MCF 10A (cell line): ENCODE measurements around the gene NXPH4. TPM values are rescaled to one million over a fixed set of nuclear protein-coding genes. Genes with fewer than 3 reads are reported as not detected.

Experiments
- BruUV-seq: library from RNA; stranded (reverse); fragments of 400-500 nt; replicated peaks from 2 replicates; lab custom pipeline; 2021; lab: Mats Ljungman, UMichigan
- CTCF ChIA-PET: fragments of 300-600 bp; sonication (Branson Sonifier 250); formaldehyde crosslinking; extraction: SDS; loops from one replicate; lab custom pipeline; 2021; ENCODE audit warnings: antibody characterized with exemption, inconsistent platforms; lab: Yijun Ruan, JAX
- POLR2A ChIA-PET: fragments of 300-600, 350-650 bp; sonication (Branson Sonifier 250); formaldehyde crosslinking; extraction: SDS; loops from one replicate; lab custom pipeline; 2020; ENCODE audit warnings: antibody characterized with exemption, inconsistent platforms; lab: Yijun Ruan, JAX
- DNase-seq: peaks from one replicate; pipeline ENCODE4 v3.0.0-alpha.2; 2018; ENCODE audit not compliant: unreplicated experiment
- H3K27ac Mint-ChIP-seq: one replicate; pipeline ENCODE4 v1.8.0; 2022; ENCODE audit warnings: mild to moderate bottlenecking, low read depth, mixed read lengths; ENCODE audit not compliant: unreplicated experiment
- H3K27me3 Mint-ChIP-seq: one replicate; pipeline ENCODE4 v1.8.0; 2022; ENCODE audit warnings: mixed read lengths; ENCODE audit not compliant: insufficient read depth, unreplicated experiment
- H3K36me3 Mint-ChIP-seq: one replicate; pipeline ENCODE4 v1.8.0; 2022; ENCODE audit warnings: mild to moderate bottlenecking, moderate library complexity, mixed read lengths; ENCODE audit not compliant: insufficient read depth, unreplicated experiment
- H3K4me1 Mint-ChIP-seq: one replicate; pipeline ENCODE4 v1.8.0; 2022; ENCODE audit warnings: mixed read lengths; ENCODE audit not compliant: insufficient read depth, unreplicated experiment
- H3K4me3 Mint-ChIP-seq: one replicate; pipeline ENCODE4 v1.8.0; 2022; ENCODE audit warnings: mild to moderate bottlenecking, moderate library complexity, mixed read lengths; ENCODE audit not compliant: unreplicated experiment
- H3K9me3 Mint-ChIP-seq: one replicate; pipeline ENCODE4 v1.8.0; 2022; ENCODE audit warnings: mixed read lengths; ENCODE audit not compliant: unreplicated experiment
- intact Hi-C: fragments of 100-400 bp; cut with micrococcal nuclease; formaldehyde crosslinking; loops from 2 replicates; pipeline ENCODE4 v1.14.1; 2022
- total RNA-seq: library from RNA; stranded (reverse); gene quantifications from 2 replicates; pipeline ENCODE4 v1.2.3, GENCODE V29; 2022
- TF ChIP-seq, protein P1 (sequence below): fragments of 200-600 bp; IDR thresholded peaks from one replicate; pipeline ENCODE4 v1.8.0; 2022; ENCODE audit warnings: antibody characterized with exemption, mild to moderate bottlenecking; ENCODE audit not compliant: unreplicated experiment

NXPH4 gene
- total RNA-seq, 1 experiment from 2014 or later = 2.2 TPM

DNA sequence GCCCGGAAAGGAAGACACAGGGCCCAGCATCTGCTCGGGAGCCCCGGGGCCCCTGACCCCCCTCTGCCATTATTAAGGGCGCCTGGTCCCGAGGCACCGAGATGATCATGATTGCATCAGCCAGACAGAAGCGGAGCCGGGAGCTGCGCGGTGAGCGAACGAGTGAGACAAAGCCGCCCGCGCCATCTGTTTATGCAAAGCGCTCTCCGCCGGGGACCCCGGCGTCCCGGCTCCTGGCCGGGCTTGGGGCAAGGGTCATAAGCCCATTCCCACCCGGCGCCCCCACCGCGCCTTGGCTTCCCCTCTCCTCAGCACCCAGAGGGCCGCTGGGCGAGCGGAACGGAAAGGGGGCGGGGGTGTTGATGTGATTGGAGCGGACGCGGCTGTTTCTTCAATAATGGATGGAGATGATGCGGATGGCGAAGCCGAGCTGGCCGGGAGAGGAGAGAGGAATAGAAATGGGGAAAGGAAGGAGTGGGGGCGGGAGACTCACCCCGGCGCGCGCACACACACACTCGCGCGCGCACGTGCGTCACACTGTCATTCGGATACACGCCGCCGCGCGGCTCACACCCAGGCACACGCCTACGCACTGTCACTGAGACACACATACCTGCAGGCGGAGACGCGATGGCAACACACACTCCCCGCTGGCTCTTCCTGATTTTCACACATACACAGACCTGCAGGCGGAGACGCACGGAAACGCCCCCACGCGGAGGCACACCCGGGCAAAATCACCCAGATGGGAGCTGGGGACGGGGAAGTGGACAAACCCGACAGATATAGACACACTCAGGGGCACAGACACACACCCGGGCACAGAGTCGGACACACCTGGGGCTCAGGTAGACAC lies 23.7 kb downstream of the NXPH4 start:
- Mint-ChIP-seq H3K27me3 (no peaks in the 10 kb centered on the region), H3K4me3 (peak overlapping the region; percentile 68), H3K9me3 (no peaks in the 10 kb centered on the region), H3K36me3 (peaks cover 4% of the 10 kb centered on the region), H3K27ac (peak overlapping the region; percentile 4), H3K4me1 (peaks cover 56% of the 10 kb centered on the region)
- BruUV-seq = TSS peak; percentile 79
- TF ChIP-seq, protein P1, sequence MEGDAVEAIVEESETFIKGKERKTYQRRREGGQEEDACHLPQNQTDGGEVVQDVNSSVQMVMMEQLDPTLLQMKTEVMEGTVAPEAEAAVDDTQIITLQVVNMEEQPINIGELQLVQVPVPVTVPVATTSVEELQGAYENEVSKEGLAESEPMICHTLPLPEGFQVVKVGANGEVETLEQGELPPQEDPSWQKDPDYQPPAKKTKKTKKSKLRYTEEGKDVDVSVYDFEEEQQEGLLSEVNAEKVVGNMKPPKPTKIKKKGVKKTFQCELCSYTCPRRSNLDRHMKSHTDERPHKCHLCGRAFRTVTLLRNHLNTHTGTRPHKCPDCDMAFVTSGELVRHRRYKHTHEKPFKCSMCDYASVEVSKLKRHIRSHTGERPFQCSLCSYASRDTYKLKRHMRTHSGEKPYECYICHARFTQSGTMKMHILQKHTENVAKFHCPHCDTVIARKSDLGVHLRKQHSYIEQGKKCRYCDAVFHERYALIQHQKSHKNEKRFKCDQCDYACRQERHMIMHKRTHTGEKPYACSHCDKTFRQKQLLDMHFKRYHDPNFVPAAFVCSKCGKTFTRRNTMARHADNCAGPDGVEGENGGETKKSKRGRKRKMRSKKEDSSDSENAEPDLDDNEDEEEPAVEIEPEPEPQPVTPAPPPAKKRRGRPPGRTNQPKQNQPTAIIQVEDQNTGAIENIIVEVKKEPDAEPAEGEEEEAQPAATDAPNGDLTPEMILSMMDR = no peak
- DNase-seq = peak; percentile 54
- intact Hi-C loops = no loop called here
- ChIA-PET POLR2A (interaction anchor here (0.6 to 2.9 kb wide), 10 partner anchors 11 to 490 kb away, joined by 3 to 37 read pairs (median 4); partner anchors contain the start of genes NEMP1, SHMT2 and STAT6), CTCF (interaction anchor here (0.6 to 9.8 kb wide), 15 partner anchors 9 to 330 kb away, joined by 3 to 188 read pairs (median 5); partner anchors contain the start of genes INHBE and SHMT2)

DNA sequence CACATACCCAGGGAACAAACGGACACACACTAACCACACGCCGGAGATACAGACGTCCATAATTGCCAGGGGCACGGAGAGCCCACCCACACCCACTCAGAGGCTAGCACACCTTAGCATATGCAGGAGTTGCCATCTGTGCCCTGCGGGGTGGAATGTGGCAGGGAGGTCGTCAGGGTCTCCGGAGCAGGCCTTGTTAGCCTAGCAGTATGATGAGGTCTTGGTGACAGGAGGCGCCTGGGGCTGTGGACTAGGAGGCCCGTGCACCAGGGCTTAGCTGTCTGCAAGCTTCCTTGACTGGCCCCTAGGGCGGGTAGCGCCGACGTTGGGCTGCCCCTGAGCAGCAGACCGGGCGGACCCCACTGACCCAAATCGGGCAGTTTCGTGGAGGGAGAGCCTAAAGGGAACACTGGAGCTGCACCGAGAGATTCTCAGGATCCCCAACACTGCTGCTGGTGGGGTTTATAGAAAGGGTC lies 24.4 kb downstream of the NXPH4 start:
- no peaks in the 10 kb centered on the region for H3K9me3 Mint-ChIP-seq
- H3K27ac Mint-ChIP-seq = no peak overlapping the region
- intact Hi-C loops = no loop called here
- TF ChIP-seq, protein P1 = no peak
- H3K36me3 Mint-ChIP-seq = peaks cover 4% of the 10 kb centered on the region
- ChIA-PET CTCF (interaction anchor here (0.6 to 9.8 kb wide), 7 partner anchors 9 to 115 kb away, joined by 3 to 188 read pairs (median 5); partner anchors contain the start of gene SHMT2), POLR2A (interaction anchor here (0.6 to 2.9 kb wide), 5 partner anchors 11 to 490 kb away, joined by 3 to 37 read pairs (median 4); partner anchors contain the start of genes SHMT2 and STAT6)
- DNase-seq = no peak
- H3K27me3 Mint-ChIP-seq = no peaks in the 10 kb centered on the region
- peaks cover 56% of the 10 kb centered on the region for H3K4me1 Mint-ChIP-seq
- no TSS peak for BruUV-seq
- peak overlapping the region; percentile 68 for H3K4me3 Mint-ChIP-seq

DNA sequence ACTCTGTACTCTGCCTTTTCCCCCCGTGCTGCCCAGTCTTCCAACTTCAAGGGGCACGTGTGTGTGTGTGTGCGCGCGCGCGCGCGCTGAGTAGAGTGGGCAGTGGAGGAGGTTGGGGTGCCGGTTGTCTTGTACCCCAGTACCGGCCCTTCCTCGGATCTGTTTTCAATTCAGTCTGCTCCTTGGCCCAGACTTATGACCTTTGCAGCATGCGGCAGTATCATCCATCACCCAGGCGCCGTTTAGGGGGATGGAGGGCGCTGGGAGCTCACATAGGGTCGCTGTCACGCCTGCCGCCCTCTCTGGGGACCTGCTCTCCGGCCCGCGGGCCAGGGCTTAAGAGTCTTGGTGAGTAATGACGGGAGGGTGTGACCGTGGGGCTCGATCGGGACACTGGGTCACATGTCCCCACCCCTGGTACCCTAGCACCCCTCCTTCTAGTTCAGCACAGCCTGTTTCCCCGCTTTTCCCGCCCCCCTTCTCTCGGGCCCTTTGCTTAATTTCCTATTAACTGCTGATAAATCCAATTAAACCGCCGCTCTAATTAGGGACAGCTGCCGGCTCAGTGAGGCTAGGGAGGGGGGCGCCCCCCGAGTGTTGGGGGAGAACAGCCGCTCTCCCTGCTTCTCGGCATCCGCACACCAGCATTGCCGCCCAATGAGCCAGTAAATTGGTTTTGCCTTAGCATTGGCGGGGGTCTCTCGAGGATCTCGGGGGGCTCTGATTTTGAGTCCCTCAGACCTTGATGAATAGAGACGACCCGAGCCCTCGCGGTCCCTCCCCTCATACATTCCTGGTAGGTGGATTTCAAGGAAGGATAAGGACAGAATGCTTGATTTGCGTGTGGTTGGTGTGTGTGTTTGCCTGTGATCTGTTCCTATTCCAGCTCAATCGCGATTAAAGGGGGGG lies 25.1 kb downstream of the NXPH4 start:
- Mint-ChIP-seq H3K27me3 (no peaks in the 10 kb centered on the region), H3K9me3 (no peaks in the 10 kb centered on the region), H3K4me3 (peak overlapping the region; percentile 67), H3K27ac (no peak overlapping the region), H3K36me3 (peaks cover 4% of the 10 kb centered on the region), H3K4me1 (peaks cover 53% of the 10 kb centered on the region)
- no peak for DNase-seq
- BruUV-seq = no TSS peak
- TF ChIP-seq, protein P1 = no peak
- intact Hi-C loops = no loop called here
- ChIA-PET CTCF (interaction anchor here (0.6 to 9.8 kb wide), 11 partner anchors 11 to 1562 kb away, joined by 3 to 188 read pairs (median 4); partner anchors contain the start of genes NACA, SHMT2 and ZBTB39), POLR2A (interaction anchor here (0.6 to 2.9 kb wide), 8 partner anchors 12 to 752 kb away, joined by 3 to 37 read pairs (median 4); partner anchors contain the start of genes SHMT2 and STAT6)
